GM10266 (cell line): ENCODE results near the gene LMO2.

Experiments used
- DNase-seq: peaks from one replicate; pipeline ENCODE4 v3.0.0; 2012; ENCODE audit errors: extremely low spot score
- CTCF ChIP-seq: IDR thresholded peaks from 2 replicates; pipeline ENCODE4 v1.5.1; 2012; ENCODE audit warnings: mild to moderate bottlenecking, low read depth; ENCODE audit not compliant: control insufficient read depth, insufficient read depth; ENCODE audit errors: missing control alignments

LMO2 gene

DNA sequence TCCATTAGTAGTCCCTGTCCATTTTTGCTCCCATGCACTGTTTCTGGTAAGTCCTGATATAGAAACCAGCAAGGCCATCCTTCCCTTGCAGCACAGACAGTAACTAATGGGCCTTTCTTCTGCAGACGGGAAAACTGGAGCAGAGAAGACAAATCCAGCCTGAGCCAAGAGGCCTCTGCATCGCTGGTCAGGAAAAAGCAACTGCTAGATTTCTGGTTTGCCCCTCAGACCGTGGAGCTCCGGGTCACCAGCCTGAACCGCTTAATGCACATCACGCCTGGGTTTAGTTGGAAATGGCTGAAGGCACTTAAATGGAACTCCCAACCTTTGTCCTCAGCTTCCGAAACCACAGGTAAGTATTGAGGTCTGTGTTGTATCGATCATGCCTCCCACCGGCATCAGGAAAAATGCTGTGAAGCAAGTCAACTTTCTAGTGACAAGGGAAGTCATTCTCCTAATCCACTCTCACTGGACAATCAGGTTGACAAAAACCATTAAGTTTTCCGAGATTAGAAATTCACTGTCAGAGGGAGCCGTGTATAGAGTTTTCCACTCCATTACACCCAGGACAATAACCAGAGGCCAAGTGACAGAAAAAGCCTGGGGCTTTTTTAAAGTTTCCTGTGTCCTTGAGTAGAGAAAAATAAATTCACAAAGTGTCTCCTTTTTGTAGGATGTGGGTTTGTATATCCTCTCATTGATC lies 14.8 kb upstream of the LMO2 start:
- no peak for DNase-seq
- TF ChIP-seq CTCF: no peak

- TF ChIP-seq CTCF: no peak
- no peak for DNase-seq
Observed at GRCh38 chr11:33904102-33904501, 12.2 kb upstream of the LMO2 start.

GRCh38 chr11:33900159-33900840 lies 8.4 kb upstream of the LMO2 start:
- no peak for DNase-seq
- no peak for TF ChIP-seq CTCF

DNA sequence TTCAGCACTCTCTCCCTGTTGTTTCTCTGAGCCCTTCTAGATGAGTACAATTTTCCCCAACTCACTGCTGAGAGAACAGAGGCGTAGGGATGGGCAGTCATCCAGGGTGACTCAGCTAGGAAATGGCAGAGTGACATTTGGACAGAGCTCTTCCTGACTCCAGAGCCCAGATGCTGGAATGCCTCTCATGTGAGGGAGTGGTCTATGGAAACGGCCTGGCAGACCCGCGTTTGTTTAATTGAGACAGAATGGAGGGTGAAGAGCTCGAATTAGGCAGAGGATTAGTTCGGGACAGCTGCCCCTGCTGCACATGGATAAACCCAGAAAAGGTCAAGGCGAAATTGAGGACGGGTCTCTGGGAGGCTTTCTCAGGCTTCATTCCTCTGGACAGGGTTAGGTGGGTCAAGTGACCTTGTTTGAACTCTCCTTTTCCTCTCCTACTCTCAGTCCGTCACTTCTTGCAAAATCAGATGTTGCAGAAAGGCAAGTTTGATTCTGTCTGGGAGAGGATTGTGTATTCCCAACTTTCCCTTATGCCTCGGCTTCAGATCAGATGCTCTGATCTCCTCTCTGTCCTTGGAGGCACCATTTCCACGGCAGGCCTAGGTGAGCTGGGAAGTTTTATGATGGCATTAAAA lies 7.6 kb upstream of the LMO2 start:
- no peak for DNase-seq
- TF ChIP-seq CTCF: no peak

GRCh38 chr11:33898957-33899356 lies 7.1 kb upstream of the LMO2 start:
- DNase-seq: no peak
- no peak for TF ChIP-seq CTCF

GRCh38 chr11:33897761-33898375 lies 6.0 kb upstream of the LMO2 start:
- TF ChIP-seq CTCF: no peak
- DNase-seq: no peak
